Panc1 (cell line): ENCODE data around the gene RAP1GAP2. TPM values are rescaled to one million over a fixed set of nuclear protein-coding genes. Genes with fewer than 3 reads are reported as not detected.
"Not testable (repeated sequence)": the region's sequence is repeated elsewhere in the genome, so short reads cannot be mapped to it uniquely, and the experiment has no call there.

ENCODE experiments used
- ATAC-seq: fragments of 200-7000 bp; cut with Tn5 transposase; 2 replicates; pipeline ENCODE4 v1.9.1; 2020; ENCODE audit warnings: mild to moderate bottlenecking, moderate library complexity
- BruUV-seq: library from RNA; stranded (reverse); fragments of 400-500 nt; replicated peaks from 2 replicates; lab custom pipeline; 2021; lab: Mats Ljungman, UMichigan
- CTCF ChIA-PET: fragments of 300-600 bp; sonication (Branson Sonifier 250); formaldehyde crosslinking; loops from one replicate; lab custom pipeline; 2022; ENCODE audit warnings: antibody characterized with exemption; lab: Charles Lee
- POLR2A ChIA-PET: fragments of 300-600 bp; sonication (Branson Sonifier 250); formaldehyde crosslinking; loops from one replicate; lab custom pipeline; 2022; ENCODE audit warnings: antibody characterized with exemption; lab: Charles Lee
- DNase-seq: peaks from one replicate; pipeline ENCODE4 v3.0.0-alpha.2; 2010; ENCODE audit warnings: low read depth, low spot score
- H3K27ac ChIP-seq: 2 replicates; pipeline ENCODE4 v1.5.1; 2011; ENCODE audit warnings: mild to moderate bottlenecking, low read length, inconsistent platforms
- H3K27me3 ChIP-seq: fragments of 200-500 bp; sonication (Bioruptor generic); 2 replicates; pipeline ENCODE4 v1.6.0; 2014; ENCODE audit warnings: low read length, inconsistent platforms; ENCODE audit not compliant: control insufficient read depth, insufficient read depth
- H3K36me3 ChIP-seq: fragments of 200-500 bp; sonication (Bioruptor generic); 2 replicates; pipeline ENCODE4 v1.5.1; 2014; ENCODE audit warnings: inconsistent platforms, mild to moderate bottlenecking, low read length, moderate library complexity; ENCODE audit not compliant: control insufficient read depth, insufficient read depth
- H3K4me1 ChIP-seq: 2 replicates; pipeline ENCODE4 v1.5.1; 2011; ENCODE audit warnings: inconsistent platforms, mild to moderate bottlenecking, low read length, moderate library complexity; ENCODE audit not compliant: control insufficient read depth, insufficient read depth
- H3K4me3 ChIP-seq, 2 experiments: 2 replicates each; pipeline ENCODE4 v1.5.1; 2011 to 2012; ENCODE audit warnings: low read depth in 2 of 2, low read length in 2 of 2, mild to moderate bottlenecking in 2 of 2, inconsistent platforms in 1 of 2, moderate library complexity in 1 of 2
- H3K9me3 ChIP-seq: fragments of 200-500 bp; sonication (Bioruptor generic); 2 replicates; pipeline ENCODE4 v1.5.1; 2014; ENCODE audit warnings: low read depth, mild to moderate bottlenecking, inconsistent platforms, low read length, moderate library complexity; ENCODE audit not compliant: control insufficient read depth, insufficient read depth
- CTCF ChIP-seq: fragments of 450-650 bp; IDR thresholded peaks from 2 replicates; pipeline ENCODE4 v1.5.1; 2017; ENCODE audit warnings: mild to moderate bottlenecking
- POLR2AphosphoS5 ChIP-seq: IDR thresholded peaks from 2 replicates; pipeline ENCODE4 v1.6.1; 2012; ENCODE audit warnings: mild to moderate bottlenecking, low read depth, low read length, moderate library complexity
- REST ChIP-seq, 2 experiments: IDR thresholded peaks; 2 replicates each; pipeline ENCODE4 v1.6.1; 2011 to 2012; ENCODE audit warnings: low read depth in 2 of 2, control low read depth in 1 of 2, low read length in 1 of 2, mild to moderate bottlenecking in 1 of 2, moderate library complexity in 1 of 2; ENCODE audit not compliant: insufficient read depth in 1 of 2
- SIN3A ChIP-seq: IDR thresholded peaks from 2 replicates; pipeline ENCODE4 v1.6.1; 2012; ENCODE audit warnings: low read depth, mild to moderate bottlenecking, low read length, moderate library complexity, borderline replicate concordance; ENCODE audit not compliant: insufficient read depth
- TCF7L2 ChIP-seq: IDR thresholded peaks from 2 replicates; pipeline ENCODE4 v1.6.1; 2011; ENCODE audit warnings: mild to moderate bottlenecking, low read depth, low read length, inconsistent platforms
- in situ Hi-C: cut with HindIII; loops from 2 replicates; pipeline ENCODE4 v1.10.0; 2016; ENCODE audit warnings: low sequenced_read_pairs, low pct_unique_long_range_greater_than_20kb
- intact Hi-C: fragments of 100-400 bp; cut with micrococcal nuclease; formaldehyde crosslinking; loops from one replicate; pipeline ENCODE4 v1.10.0; 2022; ENCODE audit not compliant: unreplicated experiment
- total RNA-seq: library from RNA; stranded (reverse); gene quantifications from one replicate; pipeline ENCODE4 v1.2.1, GENCODE V29; 2021; ENCODE audit not compliant: unreplicated experiment

Gene RAP1GAP2
- total RNA-seq, 1 experiment from 2014 or later = 10.0 TPM

GRCh38 chr17:2888326-2888725 is 92.1 kb downstream of the RAP1GAP2 start:
- Histone ChIP-seq H3K36me3 (no peaks in the 10 kb centered on the region), H3K27ac (no peak overlapping the region), H3K27me3 (no peaks in the 10 kb centered on the region), H3K4me1 (peaks cover 5% of the 10 kb centered on the region; the same call in 1 of the 2 replicates), H3K9me3 (no peaks in the 10 kb centered on the region), H3K4me3 (no peak overlapping the region)
- ChIA-PET CTCF (no interaction called here), POLR2A (no interaction called here)
- in situ Hi-C loops (no loop called here), intact Hi-C loops (no loop called here)
- ATAC-seq (no peak), DNase-seq (no peak)
- TF ChIP-seq REST (IDR thresholded peaks at IDR 0.05; ENCODE audit: insufficient read depth in 1 of 2, low read depth in 2 of 2, low read length in 1 of 2) = no peak
- no peak for TF ChIP-seq POLR2AphosphoS5
- no peak for TF ChIP-seq TCF7L2
- TF ChIP-seq SIN3A = no peak
- no peak for TF ChIP-seq CTCF
- no TSS peak for BruUV-seq

GRCh38 chr17:2889256-2889655 is 93.0 kb downstream of the RAP1GAP2 start:
- Histone ChIP-seq H3K4me1 (peaks cover 5% of the 10 kb centered on the region; the same call in 1 of the 2 replicates), H3K36me3 (no peaks in the 10 kb centered on the region), H3K27me3 (no peaks in the 10 kb centered on the region), H3K9me3 (no peaks in the 10 kb centered on the region), H3K4me3 (no peak overlapping the region), H3K27ac (no peak overlapping the region)
- BruUV-seq = no TSS peak
- CTCF ChIA-PET = no interaction called here
- POLR2A ChIA-PET = no interaction called here
- ATAC-seq (no peak), DNase-seq (no peak)
- TF ChIP-seq REST (IDR thresholded peaks at IDR 0.05; ENCODE audit: insufficient read depth in 1 of 2, low read depth in 2 of 2, low read length in 1 of 2) (no peak), CTCF (no peak), TCF7L2 (no peak), POLR2AphosphoS5 (no peak), SIN3A (no peak)
- in situ Hi-C loops = no loop called here
- intact Hi-C loops = no loop called here

GRCh38 chr17:2890778-2891177 is 94.5 kb downstream of the RAP1GAP2 start:
- H3K4me1 ChIP-seq = not testable (repeated sequence)

More at GRCh38 chr17:2890778-2891177, 94.5 kb downstream of the RAP1GAP2 start:
- intact Hi-C loops, in situ Hi-C loops, ATAC-seq, BruUV-seq, H3K27ac ChIP-seq, H3K36me3 ChIP-seq, H3K27me3 ChIP-seq, DNase-seq, H3K9me3 ChIP-seq, CTCF ChIA-PET, H3K4me3 ChIP-seq: not testable (repeated sequence)
- POLR2A ChIA-PET = interaction anchor here (0.6 kb wide), 1 partner anchor 38 kb away, joined by 3 read pairs; no protein-coding TSS in a partner anchor
